Sigmoid colon (tissue), 7 donors: Measurements from ENCODE around the gene DNMT3B. TPM values are rescaled to one million over a fixed set of nuclear protein-coding genes. Genes with fewer than 3 reads are reported as not detected.

Experiments
- DNase-seq: peaks from one replicate; pipeline ENCODE4 v3.0.0-alpha.2; 2019
- H3K27ac ChIP-seq, 4 donors: fragments of 200-600 bp; sonication (generic); one replicate each; pipeline ENCODE4 v1.5.1; 2016 to 2019; ENCODE audit warnings: mild to moderate bottlenecking in 1 of 4
- H3K27me3 ChIP-seq, 3 donors: fragments of 200-600 bp; sonication (generic); one replicate each; pipeline ENCODE4 v1.5.1; 2019; ENCODE audit warnings: mild to moderate bottlenecking in 1 of 3
- H3K36me3 ChIP-seq, 4 donors: fragments of 200-600 bp; sonication (generic); one replicate each; pipeline ENCODE4 v1.5.1; 2016 to 2019
- H3K4me1 ChIP-seq, 4 donors: fragments of 200-600 bp; sonication (generic); one replicate each; pipeline ENCODE4 v1.5.1; 2017 to 2019
- H3K4me3 ChIP-seq, 4 donors: fragments of 200-600 bp; sonication (generic); one replicate each; pipeline ENCODE4 v1.5.1; 2017 to 2019; ENCODE audit warnings: mild to moderate bottlenecking in 2 of 4, moderate library complexity in 1 of 4
- H3K9me3 ChIP-seq, 4 donors: fragments of 200-600 bp in 3 of 4; sonication (generic) in 3 of 4; one replicate each; pipeline versions ENCODE4 v1.5.1 to v1.6.1; 2013 to 2019
- CTCF ChIP-seq, 4 experiments: fragments of 450-650 bp in 3 of 4; fragments of 200-600 bp in 1 of 4; IDR thresholded peaks; one replicate each; pipeline ENCODE4 v1.5.1; 2016 to 2019; ENCODE audit warnings: antibody characterized with exemption in 4 of 4, mild to moderate bottlenecking in 3 of 4, moderate library complexity in 2 of 4
- EP300 ChIP-seq, 4 donors: sonication (generic); formaldehyde crosslinking; IDR thresholded peaks; one replicate each; pipeline ENCODE4 v1.6.1; 2017; ENCODE audit warnings: antibody characterized with exemption in 4 of 4
- POLR2A ChIP-seq, 2 donors: fragments of 450-650 bp; IDR thresholded peaks; one replicate each; pipeline ENCODE4 v1.6.1; 2016; ENCODE audit warnings: antibody characterized with exemption in 2 of 2, mild to moderate bottlenecking in 2 of 2, moderate library complexity in 2 of 2
- POLR2AphosphoS5 ChIP-seq, 4 donors: sonication (generic); formaldehyde crosslinking; IDR thresholded peaks; one replicate each; pipeline ENCODE4 v1.6.1; 2017; ENCODE audit warnings: antibody characterized with exemption in 4 of 4
- WGBS, 2 donors: extraction: QIAGEN DNeasy Blood & Tissue Kit; methylation state at CpG; one replicate each; pipeline ENCODE4 v1.1.7; 2013; 5-methylcytosine and 5-hydroxymethylcytosine counted together
- intact Hi-C: fragments of 100-400 bp; cut with DNase I; formaldehyde crosslinking; loops from one replicate; pipeline ENCODE4 v1.15.1; 2023
- polyA plus RNA-seq, 3 donors: library from polyadenylated mRNA; stranded (reverse); fragments of 200-250 nt; gene quantifications; one replicate each; pipeline ENCODE4 v1.2.3, GENCODE V29; 2013
- total RNA-seq, 4 donors: library from RNA; depleted of rRNA; stranded (reverse); fragments of >200 nt; gene quantifications; one replicate each; pipeline ENCODE4 v1.1.0, GENCODE V29; 2016
- donor health status: healthy with polysubstance abuse.
- donor health status: Bipolar disorder and iron deficiency.
- donor health status: healthy.

The DNMT3B gene
- total and polyA plus RNA-seq, 7 donors = 0.36 to 1.7 (median 0.60) TPM; not detected in 1

- no peaks in the 10 kb centered on the region for H3K36me3 ChIP-seq
- H3K27me3 ChIP-seq = no peaks in the 10 kb centered on the region
- no peak for DNase-seq
- H3K4me3 ChIP-seq = no peak overlapping the region
- no peak for TF ChIP-seq POLR2AphosphoS5 (IDR thresholded peaks at IDR 0.05)
- WGBS, 2 donors = 88 to 89% methylated on average over 2 of the region's 2 CpGs
- H3K9me3 ChIP-seq = no peaks in the 10 kb centered on the region
- peaks cover 0 to 13% (median 9%) of the 10 kb centered on the region in 4 donors for H3K4me1 ChIP-seq
- intact Hi-C loops = no loop called here
- H3K27ac ChIP-seq = no peak overlapping the region
These were observed 11.0 kb downstream of the DNMT3B start for GRCh38 chr20:32773223-32773622.

GRCh38 chr20:32773855-32774254 lies 11.7 kb downstream of the DNMT3B start:
- H3K4me3 ChIP-seq = no peak overlapping the region
- no peaks in the 10 kb centered on the region for H3K9me3 ChIP-seq
- no peak overlapping the region for H3K27ac ChIP-seq
- H3K4me1 ChIP-seq = peaks cover 0 to 13% (median 9%) of the 10 kb centered on the region in 4 donors
- no peak for DNase-seq
- no peaks in the 10 kb centered on the region for H3K27me3 ChIP-seq
- intact Hi-C loops = no loop called here
- H3K36me3 ChIP-seq = no peaks in the 10 kb centered on the region
- 91 to 92% methylated on average over 8 of the region's 8 CpGs for WGBS, 2 donors
- TF ChIP-seq CTCF (IDR thresholded peaks at IDR 0.05) (no peak), POLR2AphosphoS5 (IDR thresholded peaks at IDR 0.05) (no peak), POLR2A (IDR thresholded peaks at IDR 0.05) (no peak), EP300 (IDR thresholded peaks at IDR 0.05) (no peak)

GRCh38 chr20:32775336-32775991 lies 13.3 kb downstream of the DNMT3B start:
- H3K9me3 ChIP-seq = no peaks in the 10 kb centered on the region
- H3K27me3 ChIP-seq = no peaks in the 10 kb centered on the region
- no peaks in the 10 kb centered on the region for H3K36me3 ChIP-seq
- H3K4me1 ChIP-seq = peaks cover 0 to 13% (median 9%) of the 10 kb centered on the region in 4 donors
- no peak for TF ChIP-seq CTCF (IDR thresholded peaks at IDR 0.05)
- no peak for TF ChIP-seq POLR2AphosphoS5 (IDR thresholded peaks at IDR 0.05)
- no peak for TF ChIP-seq EP300 (IDR thresholded peaks at IDR 0.05)
- TF ChIP-seq POLR2A (IDR thresholded peaks at IDR 0.05) = no peak
- no peak overlapping the region for H3K27ac ChIP-seq
- no peak for DNase-seq
- 89 to 91% methylated on average over 10 of the region's 10 CpGs for WGBS, 2 donors
- no peak overlapping the region for H3K4me3 ChIP-seq
- intact Hi-C loops = no loop called here

GRCh38 chr20:32777177-32777956 lies 15.2 kb downstream of the DNMT3B start:
- no peak for DNase-seq
- H3K9me3 ChIP-seq = no peaks in the 10 kb centered on the region
- no peak for TF ChIP-seq CTCF (IDR thresholded peaks at IDR 0.05)
- no peak for TF ChIP-seq POLR2AphosphoS5 (IDR thresholded peaks at IDR 0.05)
- no peak for TF ChIP-seq POLR2A (IDR thresholded peaks at IDR 0.05)
- no peak for TF ChIP-seq EP300 (IDR thresholded peaks at IDR 0.05)
- H3K27me3 ChIP-seq = no peaks in the 10 kb centered on the region
- H3K4me1 ChIP-seq = peaks cover 0 to 13% (median 9%) of the 10 kb centered on the region in 4 donors
- 80 to 88% methylated on average over 8 of the region's 8 CpGs for WGBS, 2 donors
- H3K36me3 ChIP-seq = no peaks in the 10 kb centered on the region
- intact Hi-C loops = no loop called here
- no peak overlapping the region for H3K27ac ChIP-seq
- no peak overlapping the region for H3K4me3 ChIP-seq

GRCh38 chr20:32779500-32780211 lies 17.5 kb downstream of the DNMT3B start:
- H3K4me3 ChIP-seq = no peak overlapping the region
- peaks cover 0 to 13% (median 9%) of the 10 kb centered on the region in 4 donors for H3K4me1 ChIP-seq
- no peak for DNase-seq
- no peak for TF ChIP-seq POLR2A (IDR thresholded peaks at IDR 0.05)
- no peak for TF ChIP-seq POLR2AphosphoS5 (IDR thresholded peaks at IDR 0.05)
- no peak for TF ChIP-seq EP300 (IDR thresholded peaks at IDR 0.05)
- TF ChIP-seq CTCF (IDR thresholded peaks at IDR 0.05) = no peak
- H3K27me3 ChIP-seq = no peaks in the 10 kb centered on the region
- intact Hi-C loops = no loop called here
- 90 to 93% methylated on average over 10 of the region's 10 CpGs for WGBS, 2 donors
- H3K36me3 ChIP-seq = no peaks in the 10 kb centered on the region
- H3K9me3 ChIP-seq = no peaks in the 10 kb centered on the region
- no peak overlapping the region for H3K27ac ChIP-seq
